ENCODE data around the gene TSPAN15.
"Not testable (repeated sequence)": the region's sequence is repeated elsewhere in the genome, so short reads cannot be mapped to it uniquely, and the experiment has no call there.

The TSPAN15 gene

GRCh38 chr10:69467928-69468750 is 16.9 kb downstream of the TSPAN15 start:
- no peak for DNase-seq

GRCh38 chr10:69468751-69469089 is 17.5 kb downstream of the TSPAN15 start:
- DNase-seq = no peak

- no peak for DNase-seq
These were observed 18.7 kb downstream of the TSPAN15 start for GRCh38 chr10:69469976-69470375.

- no peak for DNase-seq
These were observed 19.5 kb downstream of the TSPAN15 start for GRCh38 chr10:69470463-69471384.

GRCh38 chr10:69472142-69472541 is 20.9 kb downstream of the TSPAN15 start:
- DNase-seq = no peak

GRCh38 chr10:69472544-69472943 is 21.3 kb downstream of the TSPAN15 start:
- no peak for DNase-seq

GRCh38 chr10:69473304-69473990 is 22.2 kb downstream of the TSPAN15 start:
- no peak for DNase-seq

GRCh38 chr10:69474742-69475432 is 23.6 kb downstream of the TSPAN15 start:
- DNase-seq = no peak

- no peak for DNase-seq
These were observed 24.2 kb downstream of the TSPAN15 start for GRCh38 chr10:69475433-69475830.

- DNase-seq = no peak
These were observed 26.8 kb downstream of the TSPAN15 start for GRCh38 chr10:69477968-69478597.

- DNase-seq = no peak
These were observed 28.2 kb downstream of the TSPAN15 start for GRCh38 chr10:69479240-69480067.

GRCh38 chr10:69480068-69480412 is 28.8 kb downstream of the TSPAN15 start:
- no peak for DNase-seq

GRCh38 chr10:69481305-69481704 is 30.0 kb downstream of the TSPAN15 start:
- DNase-seq = no peak

GRCh38 chr10:69481811-69482524 is 30.7 kb downstream of the TSPAN15 start:
- DNase-seq = no peak

- DNase-seq = no peak
These were observed 32.7 kb downstream of the TSPAN15 start for GRCh38 chr10:69483963-69484362.

GRCh38 chr10:69484736-69485135 is 33.5 kb downstream of the TSPAN15 start:
- DNase-seq = no peak

- DNase-seq = no peak
These were observed 35.9 kb downstream of the TSPAN15 start for GRCh38 chr10:69486922-69487730.

- DNase-seq = not testable (repeated sequence)
These were observed 37.0 kb downstream of the TSPAN15 start for GRCh38 chr10:69488149-69488844.

GRCh38 chr10:69488856-69489255 is 37.6 kb downstream of the TSPAN15 start:
- not testable (repeated sequence) for DNase-seq
